CD4-positive, alpha-beta T cell treated with Interleukin-17A for 1 hour (primary cell): ENCODE results near the gene IL1RAPL2.
"Not testable (repeated sequence)": the region's sequence is repeated elsewhere in the genome, so short reads cannot be mapped to it uniquely, and the experiment has no call there.

Source experiments
- DNase-seq: peaks from one replicate; pipeline ENCODE4 v3.0.0-alpha.2; 2020

The IL1RAPL2 gene

GRCh38 chrX:105191878-105192277, 625.9 kb downstream of the IL1RAPL2 start:
- DNase-seq = no peak

DNA sequence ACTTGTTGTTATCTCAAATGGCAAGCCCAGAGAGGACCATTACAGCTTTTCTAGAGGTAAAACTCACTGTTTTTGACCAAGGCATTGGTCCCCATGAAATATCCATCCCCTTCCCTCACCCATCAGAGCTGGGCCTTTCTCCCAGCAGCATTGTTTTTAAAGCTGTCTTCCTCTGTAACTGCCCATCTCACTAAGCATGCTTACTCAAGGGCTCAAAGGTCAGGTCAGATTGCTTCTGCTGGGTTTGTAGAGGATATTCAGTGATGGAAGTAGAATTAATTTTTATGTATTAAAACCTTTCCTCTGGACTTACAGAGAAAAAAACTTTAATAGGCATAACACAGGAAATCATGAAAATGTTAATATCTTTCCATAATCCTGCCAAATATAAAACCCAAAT, 643.4 kb downstream of the IL1RAPL2 start:
- no peak for DNase-seq

GRCh38 chrX:105210258-105210657, 644.3 kb downstream of the IL1RAPL2 start:
- DNase-seq = no peak

- no peak for DNase-seq
Observed at GRCh38 chrX:105211066-105211575, 645.1 kb downstream of the IL1RAPL2 start.

DNA sequence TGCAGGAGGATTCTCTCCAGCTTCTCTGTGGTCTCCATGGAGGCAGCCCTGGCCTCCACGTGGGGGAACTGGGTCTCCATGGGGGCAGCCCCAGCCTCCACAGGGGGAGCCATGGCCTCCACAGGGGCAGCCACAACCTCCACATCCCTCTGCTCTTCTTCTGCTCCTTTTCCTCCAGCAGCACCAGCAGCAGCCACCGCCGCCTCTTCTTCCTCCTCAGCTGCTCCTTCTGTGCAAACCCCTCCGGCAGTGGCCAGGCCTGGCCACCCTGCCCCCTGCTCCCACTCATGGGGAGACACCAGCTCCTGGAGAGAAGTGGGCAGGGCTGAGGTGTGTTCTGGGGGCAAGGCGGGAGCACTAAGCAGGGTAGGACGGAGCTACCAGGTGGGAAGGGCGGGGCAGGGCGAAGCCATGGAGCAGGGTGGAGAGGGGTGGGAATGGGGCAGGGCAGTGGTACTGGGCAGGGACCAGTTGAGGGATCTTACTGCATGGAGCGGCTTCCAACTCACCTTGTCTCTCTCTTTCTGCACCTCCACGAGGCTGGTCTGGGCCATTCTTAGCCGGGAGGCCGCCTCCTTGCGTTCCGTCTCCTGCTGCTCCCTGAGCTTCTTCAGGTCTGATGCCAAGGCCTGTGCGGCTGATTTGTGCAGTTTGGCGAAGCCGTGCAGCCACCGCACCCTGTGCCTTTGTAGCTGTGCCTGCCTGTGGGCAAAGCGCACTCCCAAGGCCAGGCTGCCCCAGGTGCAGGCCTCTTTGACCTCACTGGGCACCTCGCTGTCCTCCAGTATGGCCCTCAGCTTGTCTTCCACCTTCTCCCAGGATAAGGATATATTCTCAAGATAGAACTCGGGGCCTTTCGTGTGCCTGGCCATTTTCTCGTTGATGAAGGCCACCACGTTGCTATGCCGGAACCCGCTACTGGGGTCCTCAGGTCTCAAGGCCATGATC, 653.7 kb downstream of the IL1RAPL2 start:
- no peak for DNase-seq

DNA sequence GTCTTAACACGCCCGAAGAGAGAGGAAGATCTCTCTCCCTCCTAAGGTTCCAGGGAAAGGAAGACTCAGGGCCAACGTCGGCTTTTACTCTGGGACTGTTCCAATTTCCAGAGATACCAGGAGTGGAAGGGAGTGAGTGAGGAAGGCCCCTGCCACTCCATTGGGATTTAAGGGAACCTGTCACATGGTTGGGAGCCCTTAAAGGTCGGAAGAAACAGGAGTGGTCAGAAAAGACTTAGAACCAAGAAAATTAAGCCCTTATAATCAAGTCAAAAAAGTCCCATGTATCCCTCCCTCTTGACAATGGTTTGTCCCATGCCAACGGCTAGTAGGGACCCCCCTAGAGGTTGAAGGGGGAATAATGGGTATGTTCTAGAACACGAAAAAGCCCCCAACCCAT, 654.6 kb downstream of the IL1RAPL2 start, which contains the start of gene TEX13A:
Gene TEX13A (minus strand): TSS at position 59 of the 400 bp plus-strand sequence. CDS start 297 bp downstream, outside the sequence.
- no peak for DNase-seq

GRCh38 chrX:105221374-105221773, 655.4 kb downstream of the IL1RAPL2 start:
- no peak for DNase-seq

- no peak for DNase-seq
Observed at GRCh38 chrX:105226499-105226898, 660.5 kb downstream of the IL1RAPL2 start.

- no peak for DNase-seq
Observed at GRCh38 chrX:105228602-105229001, 662.6 kb downstream of the IL1RAPL2 start.

GRCh38 chrX:105229146-105229545, 663.1 kb downstream of the IL1RAPL2 start:
- DNase-seq = no peak

DNA sequence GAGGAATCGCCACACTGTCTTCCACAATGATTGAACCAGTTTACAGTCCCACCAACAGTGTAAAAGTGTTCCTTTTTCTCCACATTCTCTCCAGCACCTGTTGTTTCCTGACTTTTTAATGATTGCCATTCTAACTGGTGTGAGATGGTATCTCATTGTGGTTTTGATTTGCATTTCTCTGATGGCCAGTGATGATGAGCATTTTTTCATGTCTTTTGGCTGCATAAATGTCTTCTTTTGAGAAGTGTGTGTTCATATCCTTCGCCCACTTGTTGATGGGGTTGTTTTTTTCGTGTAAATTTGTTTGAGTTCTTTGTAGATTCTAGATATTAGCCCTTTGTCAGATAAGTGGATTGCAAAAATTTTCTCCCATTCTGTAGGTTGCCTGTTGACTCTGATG, 671.4 kb downstream of the IL1RAPL2 start:
- not testable (repeated sequence) for DNase-seq

GRCh38 chrX:105241056-105241455, 675.1 kb downstream of the IL1RAPL2 start:
- no peak for DNase-seq

DNA sequence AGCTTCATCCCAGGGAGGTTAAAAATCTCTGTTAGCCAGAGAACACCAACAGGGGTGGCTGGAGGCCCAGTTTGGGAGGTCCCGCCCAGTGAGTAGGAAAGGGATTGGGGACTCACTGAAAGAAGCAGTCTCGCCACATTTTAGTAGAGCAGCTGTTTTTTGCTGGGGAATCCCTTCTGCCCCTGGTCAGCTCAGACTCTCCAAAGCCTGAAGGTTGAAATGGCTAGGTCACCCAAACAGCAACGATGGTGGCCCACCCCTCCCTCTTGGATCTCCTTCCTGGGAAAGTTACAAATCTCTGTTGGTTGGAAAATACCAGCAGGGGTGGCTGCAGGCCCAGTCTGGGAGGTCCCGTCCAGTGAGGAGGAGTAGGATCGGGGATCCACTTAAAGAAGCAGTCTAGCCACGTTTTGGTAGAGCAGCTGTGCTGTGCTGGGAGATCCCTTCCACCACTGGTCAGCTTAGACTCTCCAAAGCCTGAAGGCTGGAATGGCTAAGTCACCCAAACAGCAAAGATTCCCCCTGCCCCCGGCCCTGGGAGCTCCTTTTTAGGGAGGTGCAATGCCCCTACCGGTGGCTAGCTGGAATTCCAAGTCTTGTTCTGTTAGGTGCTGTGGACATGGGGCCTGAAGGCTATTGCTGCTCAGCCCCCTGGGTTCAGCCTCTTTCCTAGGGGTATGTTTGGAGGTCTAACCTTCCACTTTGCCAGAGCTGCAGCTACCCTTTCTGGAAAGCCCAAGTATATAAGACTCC, 694.5 kb downstream of the IL1RAPL2 start:
- DNase-seq = no peak

GRCh38 chrX:105263171-105263570, 697.2 kb downstream of the IL1RAPL2 start:
- DNase-seq = no peak

DNA sequence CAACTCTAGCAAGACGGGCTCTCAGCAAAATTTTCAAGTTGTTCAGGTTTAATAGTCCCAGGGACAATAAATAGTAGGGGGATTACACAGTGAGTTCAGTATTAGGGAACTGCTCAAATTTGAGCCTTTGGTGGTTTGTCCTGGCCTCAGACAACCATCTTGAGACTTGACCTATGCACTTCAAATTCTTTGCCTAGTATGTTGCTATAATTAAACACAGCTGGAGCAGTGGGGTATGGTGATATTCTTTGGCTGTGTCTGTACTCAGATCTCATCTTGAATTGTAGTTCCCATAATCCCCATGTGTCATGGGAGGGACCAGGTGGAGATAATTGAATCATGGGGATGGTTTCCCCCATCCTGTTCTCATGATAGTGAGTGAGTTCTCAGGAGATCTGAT, 697.8 kb downstream of the IL1RAPL2 start:
- no peak for DNase-seq

GRCh38 chrX:105265093-105265492, 699.1 kb downstream of the IL1RAPL2 start:
- no peak for DNase-seq

GRCh38 chrX:105266456-105266855, 700.5 kb downstream of the IL1RAPL2 start:
- no peak for DNase-seq

DNA sequence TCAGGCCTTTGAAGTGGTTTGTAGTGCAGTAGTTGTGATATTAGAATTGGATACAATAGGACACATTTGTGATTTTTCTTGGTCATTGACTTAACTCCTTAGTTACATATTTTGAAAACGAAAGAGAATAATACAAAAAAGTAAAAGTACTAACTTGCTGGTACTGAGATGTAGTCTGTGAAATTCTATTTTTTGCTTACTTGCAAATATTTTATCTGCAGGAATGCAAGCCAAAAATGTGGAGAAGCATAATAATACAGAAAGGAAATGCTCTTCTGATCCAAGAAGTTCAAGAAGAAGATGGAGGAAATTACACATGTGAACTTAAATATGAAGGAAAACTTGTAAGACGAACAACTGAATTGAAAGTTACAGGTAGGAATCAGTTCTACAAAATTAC, 701.2 kb downstream of the IL1RAPL2 start:
- no peak for DNase-seq

DNA sequence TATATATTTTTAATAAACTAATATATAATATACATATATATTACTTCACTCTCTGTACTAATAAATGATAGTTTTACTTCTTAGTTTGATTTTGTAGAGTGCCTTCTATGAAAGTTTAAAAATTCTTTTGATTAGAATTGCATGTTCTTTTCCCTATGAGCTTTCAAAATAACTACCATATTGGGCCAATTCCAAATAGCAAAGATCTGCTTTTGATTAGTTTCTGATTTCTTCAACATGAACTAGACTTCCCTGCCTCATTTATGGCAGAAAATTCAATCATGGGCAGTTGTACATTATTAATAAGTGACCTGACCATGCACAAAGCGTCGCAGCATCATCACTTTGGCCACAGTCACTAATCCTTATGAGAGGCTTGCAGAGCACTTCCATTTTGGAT, 703.4 kb downstream of the IL1RAPL2 start:
- no peak for DNase-seq

DNA sequence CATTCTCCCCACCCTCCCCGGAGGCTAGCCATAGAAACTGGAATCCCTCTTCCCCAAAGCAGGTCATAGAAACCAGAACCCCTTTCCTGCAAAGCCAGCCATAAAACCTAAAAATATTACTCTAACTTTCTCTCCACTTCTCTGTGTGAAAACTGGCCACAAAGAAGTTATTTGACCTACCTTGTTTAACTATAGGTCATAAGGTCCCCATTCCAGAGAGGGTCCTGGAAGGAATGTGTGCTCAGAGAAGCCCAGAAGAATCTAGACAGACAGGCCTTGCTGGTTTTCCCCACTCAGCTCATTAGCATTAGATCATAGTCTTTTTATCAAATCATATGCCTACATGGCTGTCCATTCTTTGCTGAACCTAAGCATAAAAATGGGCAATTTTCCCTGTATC, 707.3 kb downstream of the IL1RAPL2 start:
- DNase-seq = no peak

DNA sequence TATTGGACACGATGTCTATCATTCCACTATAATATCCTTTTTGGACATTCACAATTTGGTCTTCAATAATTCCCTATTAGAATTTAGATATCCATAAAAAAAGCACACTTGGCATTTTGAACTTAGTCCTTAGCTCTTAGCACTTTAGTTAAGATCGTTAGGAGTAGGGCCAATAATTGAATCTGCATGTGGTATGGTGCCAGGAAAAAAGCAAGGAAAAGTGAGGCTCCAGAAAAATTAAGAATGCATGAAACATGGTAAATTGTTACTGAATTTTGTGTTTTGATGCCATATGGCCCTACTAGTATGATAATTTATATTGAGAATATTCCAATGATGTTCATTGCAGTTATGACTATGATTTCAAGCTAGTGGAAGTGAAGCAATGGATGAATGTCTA, 708.1 kb downstream of the IL1RAPL2 start:
- no peak for DNase-seq

- no peak for DNase-seq
Observed at GRCh38 chrX:105277132-105277531, 711.1 kb downstream of the IL1RAPL2 start.

GRCh38 chrX:105282077-105282476, 716.1 kb downstream of the IL1RAPL2 start:
- DNase-seq = no peak

- DNase-seq = no peak
Observed at GRCh38 chrX:105297041-105297440, 731.0 kb downstream of the IL1RAPL2 start.
